PC-9 (cell line): ENCODE measurements around the gene ECM2.

ENCODE experiments used
- CTCF ChIP-seq: fragments of 200-600 bp; sonication (generic); conservative IDR thresholded peaks from 2 replicates; pipeline ENCODE4 v1.6.1; 2017; ENCODE audit warnings: mixed run types, antibody characterized with exemption, mild to moderate bottlenecking, moderate library complexity
- EZH2 ChIP-seq: fragments of 200-600 bp; sonication (generic); IDR thresholded peaks from 2 replicates; pipeline ENCODE4 v1.8.0; 2017; ENCODE audit warnings: antibody characterized with exemption, low read depth

GRCh38 chr9:92482329-92482728 lies 53.5 kb downstream of the ECM2 start, which contains the start of gene ASPN:
- TF ChIP-seq CTCF (no peak), EZH2 (no peak)
